PC-9 (cell line): ENCODE results near the gene GNAQ.

Experiments used
- EZH2 ChIP-seq: fragments of 200-600 bp; sonication (generic); IDR thresholded peaks from 2 replicates; pipeline ENCODE4 v1.8.0; 2017; ENCODE audit warnings: antibody characterized with exemption, low read depth
- TF ChIP-seq, protein P1 (sequence below): fragments of 200-600 bp; sonication (generic); conservative IDR thresholded peaks from 2 replicates; pipeline ENCODE4 v1.6.1; 2017; ENCODE audit warnings: mixed run types, antibody characterized with exemption, mild to moderate bottlenecking, moderate library complexity

DNA sequence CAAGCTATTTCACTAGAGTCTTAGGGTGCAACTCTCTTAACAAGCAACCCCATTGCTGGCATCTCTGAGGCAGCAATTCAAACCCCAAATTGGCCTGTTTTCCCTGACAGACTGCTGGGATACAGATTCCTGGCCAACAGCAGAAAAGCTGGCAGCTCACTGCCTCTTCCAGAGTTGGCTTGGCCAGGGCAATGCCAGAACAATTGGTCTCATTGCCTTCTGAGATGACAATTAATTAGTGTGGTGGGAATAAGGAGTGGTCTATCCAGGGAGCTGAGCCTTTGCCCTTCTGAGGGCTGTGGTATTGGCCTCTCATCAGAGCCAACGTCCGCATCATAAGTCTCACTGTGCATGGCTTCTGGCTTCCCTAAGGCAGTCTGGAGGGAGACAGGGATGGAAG, 183.2 kb downstream of the GNAQ start:
- TF ChIP-seq, protein P1, sequence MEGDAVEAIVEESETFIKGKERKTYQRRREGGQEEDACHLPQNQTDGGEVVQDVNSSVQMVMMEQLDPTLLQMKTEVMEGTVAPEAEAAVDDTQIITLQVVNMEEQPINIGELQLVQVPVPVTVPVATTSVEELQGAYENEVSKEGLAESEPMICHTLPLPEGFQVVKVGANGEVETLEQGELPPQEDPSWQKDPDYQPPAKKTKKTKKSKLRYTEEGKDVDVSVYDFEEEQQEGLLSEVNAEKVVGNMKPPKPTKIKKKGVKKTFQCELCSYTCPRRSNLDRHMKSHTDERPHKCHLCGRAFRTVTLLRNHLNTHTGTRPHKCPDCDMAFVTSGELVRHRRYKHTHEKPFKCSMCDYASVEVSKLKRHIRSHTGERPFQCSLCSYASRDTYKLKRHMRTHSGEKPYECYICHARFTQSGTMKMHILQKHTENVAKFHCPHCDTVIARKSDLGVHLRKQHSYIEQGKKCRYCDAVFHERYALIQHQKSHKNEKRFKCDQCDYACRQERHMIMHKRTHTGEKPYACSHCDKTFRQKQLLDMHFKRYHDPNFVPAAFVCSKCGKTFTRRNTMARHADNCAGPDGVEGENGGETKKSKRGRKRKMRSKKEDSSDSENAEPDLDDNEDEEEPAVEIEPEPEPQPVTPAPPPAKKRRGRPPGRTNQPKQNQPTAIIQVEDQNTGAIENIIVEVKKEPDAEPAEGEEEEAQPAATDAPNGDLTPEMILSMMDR = no peak
- TF ChIP-seq EZH2 = no peak
